Measurements from ENCODE around the gene NCOA3.

DNA sequence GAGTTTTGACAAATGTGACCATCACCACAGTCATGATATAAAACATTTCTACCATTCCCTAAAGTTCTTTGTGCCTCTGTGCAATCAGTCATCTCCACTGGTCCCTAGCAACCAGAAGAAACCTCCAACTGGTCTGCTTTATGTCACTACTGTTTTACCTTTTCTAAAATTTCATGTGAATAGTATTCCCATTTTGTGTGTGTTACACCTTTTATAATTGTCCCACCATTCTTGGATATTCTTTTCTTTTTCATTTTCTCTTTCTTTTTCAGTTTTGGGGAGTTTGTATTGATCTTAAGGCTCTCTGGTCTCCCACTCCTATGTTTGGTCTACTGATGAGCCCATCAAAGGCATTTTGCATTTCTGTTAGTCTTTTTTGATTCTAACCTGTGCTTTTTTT is 95.4 kb downstream of the NCOA3 start:
- TF ChIP-seq, protein P1, sequence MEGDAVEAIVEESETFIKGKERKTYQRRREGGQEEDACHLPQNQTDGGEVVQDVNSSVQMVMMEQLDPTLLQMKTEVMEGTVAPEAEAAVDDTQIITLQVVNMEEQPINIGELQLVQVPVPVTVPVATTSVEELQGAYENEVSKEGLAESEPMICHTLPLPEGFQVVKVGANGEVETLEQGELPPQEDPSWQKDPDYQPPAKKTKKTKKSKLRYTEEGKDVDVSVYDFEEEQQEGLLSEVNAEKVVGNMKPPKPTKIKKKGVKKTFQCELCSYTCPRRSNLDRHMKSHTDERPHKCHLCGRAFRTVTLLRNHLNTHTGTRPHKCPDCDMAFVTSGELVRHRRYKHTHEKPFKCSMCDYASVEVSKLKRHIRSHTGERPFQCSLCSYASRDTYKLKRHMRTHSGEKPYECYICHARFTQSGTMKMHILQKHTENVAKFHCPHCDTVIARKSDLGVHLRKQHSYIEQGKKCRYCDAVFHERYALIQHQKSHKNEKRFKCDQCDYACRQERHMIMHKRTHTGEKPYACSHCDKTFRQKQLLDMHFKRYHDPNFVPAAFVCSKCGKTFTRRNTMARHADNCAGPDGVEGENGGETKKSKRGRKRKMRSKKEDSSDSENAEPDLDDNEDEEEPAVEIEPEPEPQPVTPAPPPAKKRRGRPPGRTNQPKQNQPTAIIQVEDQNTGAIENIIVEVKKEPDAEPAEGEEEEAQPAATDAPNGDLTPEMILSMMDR (IDR thresholded peaks at IDR 0.05), result no peak
- no peak for TF ChIP-seq POLR2A (IDR thresholded peaks at IDR 0.05)
